Gastroesophageal sphincter (tissue), 4 donors: ENCODE data around the gene C22orf15. TPM values are rescaled to one million over a fixed set of nuclear protein-coding genes. Genes with fewer than 3 reads are reported as not detected.

Experiments used
- ATAC-seq: fragments of 150-250 bp; one replicate; pipeline ENCODE4 v1.9.1; 2016; ENCODE audit warnings: mild to moderate bottlenecking, moderate library complexity
- H3K27ac ChIP-seq, 4 donors: fragments of 200-600 bp; sonication (generic) in 3 of 4; 1 replicate in 3 of 4; 2 replicates in 1 of 4; pipeline ENCODE4 v1.5.1; 2016 to 2019
- H3K27me3 ChIP-seq: fragments of 200-600 bp; sonication (generic); one replicate; pipeline ENCODE4 v1.5.1; 2019
- H3K36me3 ChIP-seq, 2 donors: fragments of 200-600 bp; sonication (generic); one replicate each; pipeline ENCODE4 v1.5.1; 2019; ENCODE audit warnings: control low read depth in 1 of 2
- H3K4me1 ChIP-seq, 3 donors: fragments of 200-600 bp; sonication (generic); 1 replicate in 2 of 3; 2 replicates in 1 of 3; pipeline ENCODE4 v1.5.1; 2016 to 2019; ENCODE audit warnings: control low read depth in 2 of 3
- H3K4me3 ChIP-seq, 2 donors: fragments of 200-600 bp; sonication (generic); one replicate each; pipeline ENCODE4 v1.5.1; 2019; ENCODE audit warnings: mild to moderate bottlenecking in 1 of 2, moderate library complexity in 1 of 2
- H3K9me3 ChIP-seq, 3 donors: fragments of 200-600 bp; sonication (generic); one replicate each; pipeline ENCODE4 v1.5.1; 2017 to 2019; ENCODE audit warnings: control low read depth in 2 of 3
- CTCF ChIP-seq, 4 experiments: fragments of 200-600 bp in 2 of 4; fragments of 450-650 bp in 2 of 4; sonication (generic) in 1 of 4; IDR thresholded peaks; one replicate each; pipeline ENCODE4 v1.5.1; 2017 to 2019; ENCODE audit warnings: antibody characterized with exemption in 4 of 4, mild to moderate bottlenecking in 2 of 4, moderate library complexity in 2 of 4
- EP300 ChIP-seq: sonication (generic); formaldehyde crosslinking; IDR thresholded peaks from one replicate; pipeline ENCODE4 v1.6.1; 2017; ENCODE audit warnings: antibody characterized with exemption, mild to moderate bottlenecking
- POLR2A ChIP-seq, 2 donors: fragments of 450-650 bp; IDR thresholded peaks; one replicate each; pipeline ENCODE4 v1.6.1; 2017; ENCODE audit warnings: antibody characterized with exemption in 2 of 2, mild to moderate bottlenecking in 2 of 2, moderate library complexity in 1 of 2
- POLR2AphosphoS5 ChIP-seq: sonication (generic); formaldehyde crosslinking; IDR thresholded peaks from one replicate; pipeline ENCODE4 v1.6.1; 2017; ENCODE audit warnings: antibody characterized with exemption
- WGBS, 2 donors: methylation state at CpG; one replicate each; pipeline ENCODE4 v1.1.5; 2018; ENCODE audit warnings: low coverage in 1 of 2; 5-methylcytosine and 5-hydroxymethylcytosine counted together
- total RNA-seq, 4 donors: library from RNA; depleted of rRNA; stranded (reverse); fragments of >200 nt; gene quantifications; one replicate each; pipeline ENCODE4 v1.1.0, GENCODE V29; 2016

C22orf15 gene
- total RNA-seq, 4 donors from 2014 or later = 0.54 to 0.81 TPM; not detected in 2

- Histone ChIP-seq H3K9me3 (no peaks in the 10 kb centered on the region), H3K27ac (no peak overlapping the region), H3K4me3 (no peak overlapping the region), H3K4me1 (peaks cover 0 to 29% (median 11%) of the 10 kb centered on the region in 3 donors), H3K36me3 (no peaks in the 10 kb centered on the region), H3K27me3 (no peaks in the 10 kb centered on the region)
- no peak for TF ChIP-seq POLR2A (IDR thresholded peaks at IDR 0.05)
- no peak for TF ChIP-seq CTCF (IDR thresholded peaks at IDR 0.05)
- TF ChIP-seq EP300 = no peak
- no peak for TF ChIP-seq POLR2AphosphoS5
- WGBS, 2 donors = 71% methylated on average over 2 of the region's 2 CpGs; no CpG with 5 or more reads in 1 of the 2 donors
- ATAC-seq = no peak
Observed at GRCh38 chr22:23753385-23753784, 9.4 kb upstream of the C22orf15 start.

GRCh38 chr22:23754220-23754919, 8.4 kb upstream of the C22orf15 start, which contains the start of gene VPREB3:
TSS of gene VPREB3 (minus strand) at chr22:23754425. CDS start at chr22:23754363, 62 bp downstream.
- Histone ChIP-seq H3K27me3 (no peaks in the 10 kb centered on the region), H3K36me3 (no peaks in the 10 kb centered on the region), H3K9me3 (no peaks in the 10 kb centered on the region), H3K4me3 (no peak within 1 kb of the TSS), H3K4me1 (peaks cover 0 to 23% (median 11%) of the 10 kb centered on the region in 3 donors), H3K27ac (no peak within 1 kb of the TSS)
- TF ChIP-seq POLR2A (IDR thresholded peaks at IDR 0.05) = no peak
- no peak for TF ChIP-seq EP300
- TF ChIP-seq POLR2AphosphoS5 = no peak
- TF ChIP-seq CTCF (IDR thresholded peaks at IDR 0.05) = no peak
- WGBS, 2 donors = 80 to 93% methylated on average over 1 to 7 of the region's 14 CpGs
- no peak for ATAC-seq

GRCh38 chr22:23754980-23755636, 7.7 kb upstream of the C22orf15 start:
- 38 to 73% methylated on average over 2 to 6 of the region's 6 CpGs for WGBS, 2 donors
- H3K4me3 ChIP-seq = no peak overlapping the region
- no peak for ATAC-seq
- H3K9me3 ChIP-seq = no peaks in the 10 kb centered on the region
- no peaks in the 10 kb centered on the region for H3K27me3 ChIP-seq
- no peak overlapping the region for H3K27ac ChIP-seq
- no peaks in the 10 kb centered on the region for H3K36me3 ChIP-seq
- H3K4me1 ChIP-seq = peaks cover 0 to 16% (median 6%) of the 10 kb centered on the region in 3 donors
- no peak for TF ChIP-seq POLR2A (IDR thresholded peaks at IDR 0.05)
- TF ChIP-seq EP300 = no peak
- TF ChIP-seq POLR2AphosphoS5 = no peak
- no peak for TF ChIP-seq CTCF (IDR thresholded peaks at IDR 0.05)

- Histone ChIP-seq H3K4me1 (peaks cover 0 to 10% (median 2%) of the 10 kb centered on the region in 3 donors), H3K4me3 (no peak overlapping the region), H3K9me3 (no peaks in the 10 kb centered on the region), H3K27me3 (no peaks in the 10 kb centered on the region), H3K36me3 (no peaks in the 10 kb centered on the region), H3K27ac (no peak overlapping the region)
- TF ChIP-seq POLR2A (IDR thresholded peaks at IDR 0.05) = no peak
- TF ChIP-seq CTCF (IDR thresholded peaks at IDR 0.05) = no peak
- no peak for TF ChIP-seq POLR2AphosphoS5
- no peak for TF ChIP-seq EP300
- no peak for ATAC-seq
- WGBS, 2 donors = 81 to 89% methylated on average over 8 of the region's 8 CpGs
Observed at GRCh38 chr22:23755711-23756110, 7.1 kb upstream of the C22orf15 start.
